Measurements from ENCODE around the gene CHTOP. TPM values are rescaled to one million over a fixed set of nuclear protein-coding genes. Genes with fewer than 3 reads are reported as not detected.

Gene CHTOP
- total and polyA plus RNA-seq, 2 of the 8 experiments (the other 6 are each of a cell fraction or from before 2014, with no cell fraction given): 84.6 to 104 TPM

GRCh38 chr1:153615406-153615805 is 18.5 kb upstream of the CHTOP start:
- WGBS, 2 experiments (ENCODE audit: extremely low coverage in 1 of 2, insufficient coverage in 1 of 2, insufficient read length in 1 of 2, insufficient replicate concordance in 2 of 2, low coverage in 1 of 2, low lambda C conversion rate in 2 of 2, missing lambda C conversion rate in 1 of 2): 100% methylated on average over 1 of the region's 2 CpGs; no CpG with 5 or more reads in 1 of the 2 experiments
- H3K23me2 ChIP-seq (ENCODE audit: low read depth, low read length): peaks cover 3% of the 10 kb centered on the region
- ChIA-PET CTCF (ENCODE audit: partially characterized antibody) (interaction anchor here (1.2 to 15.9 kb wide), 13 partner anchors 8 to 261 kb away, joined by 3 to 224 read pairs (median 24); partner anchors contain the start of genes S100A1, S100A13, S100A2 and S100A6), POLR2A (ENCODE audit: partially characterized antibody) (interaction anchor here (0.8 to 15.3 kb wide), 6 partner anchors 11 to 95 kb away, joined by 3 to 261 read pairs (median 4); partner anchors contain the start of genes CHTOP, S100A1 and S100A13)
- H3K9ac ChIP-seq (replicated peaks in 1 of 4; ENCODE audit: extremely low read depth in 1 of 4, low read depth in 3 of 4, low read length in 3 of 4): no peak overlapping the region
- H2BK5ac ChIP-seq (ENCODE audit: low read depth, low read length): no peak overlapping the region
- no peak overlapping the region for H3K14ac ChIP-seq (ENCODE audit: insufficient read length)
- peak overlapping the region; percentile 72; the same call in 1 of the 2 replicates for H2BK20ac ChIP-seq (ENCODE audit: low read length)
- no peak overlapping the region for H3K56ac ChIP-seq (replicated peaks; ENCODE audit: insufficient read length, low read depth, low read length)
- peaks cover 0 to 21% (median 11%) of the 10 kb centered on the region in 4 experiments; a peak in 6 of 7 replicates for H3K4me1 ChIP-seq (replicated peaks in 1 of 4; ENCODE audit: control insufficient read depth in 3 of 4, insufficient read depth in 4 of 4, low read length in 3 of 4)
- no peaks in the 10 kb centered on the region for H4K20me1 ChIP-seq (replicated peaks in 1 of 2; ENCODE audit: control insufficient read depth in 1 of 2, insufficient read depth in 2 of 2, low read length in 2 of 2)
- no peak for TF ChIP-seq SIRT6 (IDR thresholded peaks at IDR 0.05; ENCODE audit: low read length)
- no peak for TF ChIP-seq CREB1 (IDR thresholded peaks at IDR 0.05)
- TF ChIP-seq RXRA (IDR thresholded peaks at IDR 0.05; ENCODE audit: insufficient read depth, low read depth, low read length): no peak
- no peak overlapping the region for H3K23ac ChIP-seq (ENCODE audit: insufficient read length)
- no peak overlapping the region for H3K4me3 ChIP-seq (ENCODE audit: extremely low read depth in 1 of 4, insufficient read depth in 2 of 4, low read depth in 3 of 4, low read length in 4 of 4)
- no peaks in the 10 kb centered on the region; a peak in 1 of 7 replicates for H3K27me3 ChIP-seq (replicated peaks in 1 of 4; ENCODE audit: control insufficient read depth in 3 of 4, extremely low read depth in 1 of 4, insufficient read depth in 3 of 4, low read length in 3 of 4)
- H2BK12ac ChIP-seq (ENCODE audit: low read depth, low read length): peak overlapping the region; percentile 75; the same call in 1 of the 2 replicates
- peak overlapping the region; percentile 40; the same call in 1 of the 2 replicates for H2AK5ac ChIP-seq (ENCODE audit: low read depth, low read length)
- no peak overlapping the region for H3K4me2 ChIP-seq (ENCODE audit: insufficient read depth in 1 of 2, low read depth in 2 of 2, low read length in 2 of 2)
- H2AFZ ChIP-seq (ENCODE audit: low read length): no peak overlapping the region
- no peak overlapping the region for H4K5ac ChIP-seq (ENCODE audit: insufficient read length, low read depth, low read length)
- H3K79me1 ChIP-seq (ENCODE audit: low read depth, low read length): no peaks in the 10 kb centered on the region
- H3K9me3 ChIP-seq (ENCODE audit: insufficient read depth in 2 of 2, low read depth in 1 of 2, low read length in 1 of 2): no peaks in the 10 kb centered on the region
- H3K36me3 ChIP-seq (ENCODE audit: control insufficient read depth in 2 of 4, insufficient read depth in 4 of 4, low read length in 3 of 4): peaks cover 0 to 6% (median 0%) of the 10 kb centered on the region in 4 experiments; a peak in 4 of 8 replicates
- peak overlapping the region; percentile 71; the same call in 1 of the 2 replicates for H3K18ac ChIP-seq (ENCODE audit: extremely low read depth, low read length)
- DNase-seq (ENCODE audit: low read depth in 1 of 2, low spot score in 2 of 2) (no peak), FAIRE-seq (no peak)
- no peak overlapping the region for H4K8ac ChIP-seq (ENCODE audit: extremely low read depth, insufficient read depth, low read length)
- H4K91ac ChIP-seq (replicated peaks; ENCODE audit: insufficient read length, low read length): peak overlapping the region; percentile 76
- no peak overlapping the region for H2BK120ac ChIP-seq (replicated peaks; ENCODE audit: low read depth, low read length)
- H3K79me2 ChIP-seq (ENCODE audit: control insufficient read depth in 1 of 2, insufficient read depth in 2 of 2, low read length in 2 of 2): no peaks in the 10 kb centered on the region
- 0 out of 2 replicates have a peak overlapping the region, but pooled peaks have one; percentile 88 for H2BK15ac ChIP-seq (ENCODE audit: low read length)
- H3K4ac ChIP-seq (replicated peaks; ENCODE audit: insufficient read length, low read depth, low read length): no peak overlapping the region
- no peak overlapping the region for H3K27ac ChIP-seq (ENCODE audit: low read depth, low read length)
